Measurements from ENCODE around the gene ZNF79. TPM values are rescaled to one million over a fixed set of nuclear protein-coding genes. Genes with fewer than 3 reads are reported as not detected.
A peak's percentile ranks its signal among the peaks of the same experiment; 100 is the strongest.

Gene ZNF79
- total RNA-seq (2014; rRNA removed; shearing (Covaris generic)) (5.8 and 6.3 TPM in 2 replicates), polyA plus RNA-seq (2016; fragmentation: Nextera tagmentation; extraction: Ambion mirVana) (2.2 and 2.9 TPM in 2 replicates)
- long read RNA-seq, partial matches to known transcripts = 0 of 3 reads
- long read RNA-seq, other reads (novel, unspliced or antisense) = 1 of 3 reads

DNA sequence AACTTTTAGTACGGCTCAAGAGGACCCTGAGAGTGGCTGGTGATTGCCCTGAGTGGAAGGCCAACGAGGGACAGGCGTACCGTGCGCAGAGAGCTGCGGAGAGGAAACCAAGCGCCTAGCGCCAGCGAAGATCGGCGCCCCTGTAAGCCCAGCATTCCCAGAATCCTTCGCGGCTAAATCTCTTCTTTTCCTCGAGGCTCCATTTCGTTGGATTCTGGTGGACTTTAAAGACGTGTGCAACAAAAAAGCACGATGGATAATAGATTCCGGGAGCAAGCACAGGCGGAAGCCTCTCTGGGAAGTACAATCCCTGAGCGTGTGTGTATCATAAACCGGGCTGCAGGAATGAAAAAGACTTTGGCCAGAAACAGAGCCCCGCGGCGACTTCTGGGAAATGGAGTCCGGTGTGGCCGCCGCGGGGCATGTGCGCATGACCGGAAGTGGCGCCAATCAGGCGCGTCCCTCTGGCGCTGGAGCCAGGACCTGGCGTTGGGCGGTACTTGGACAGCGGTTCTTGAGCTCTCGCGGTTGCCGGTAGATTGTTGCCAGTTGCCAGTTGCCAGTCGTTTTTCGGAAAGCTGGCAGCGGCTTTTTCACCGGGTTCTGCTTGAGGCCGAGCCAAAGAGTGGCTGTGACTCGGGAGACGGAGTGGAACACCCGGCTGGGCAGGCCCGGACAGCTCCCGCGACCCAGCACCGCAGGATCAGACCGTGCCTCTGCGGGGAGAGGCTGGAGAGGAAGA lies at the start of gene ZNF79:
Gene ZNF79, plus strand, starts transcription at position 449 of the 742 bp plus-strand sequence. CDS start 406 bp downstream, outside the sequence.
- peaks cover 9% of the 10 kb centered on the region for H3K27me3 Mint-ChIP-seq (ENCODE audit: insufficient read depth, low read depth, poor library complexity)
- peak within 1 kb of the TSS; percentile 61 for H3K27ac ChIP-seq (ENCODE audit: low read depth)

More for the DNA sequence above, at the start of gene ZNF79:
- Mint-ChIP-seq H3K27ac (peak within 1 kb of the TSS; percentile 100), H3K4me3 (peak within 1 kb of the TSS; percentile 99), H3K9me3 (no peaks in the 10 kb centered on the region), H3K4me1 (peaks cover 21% of the 10 kb centered on the region), H3K36me3 (ENCODE audit: low read depth) (peaks cover 10% of the 10 kb centered on the region; the same call in 2 of the 3 replicates)
- H3K4me3 ChIP-seq = peak within 1 kb of the TSS; percentile 95
- H3K4me2 ChIP-seq = peak within 1 kb of the TSS; percentile 100
- no peaks in the 10 kb centered on the region for H3K9me2 ChIP-seq (ENCODE audit: insufficient read depth)
- DNase-seq (ENCODE audit: low spot score) (peak; percentile 96), ATAC-seq (peak; percentile 96)
- TF ChIP-seq NANOG (IDR thresholded peaks at IDR 0.05; ENCODE audit: borderline replicate concordance) (no peak), CREB1 (CRISPR knock-in tag; IDR thresholded peaks at IDR 0.05; ENCODE audit: low read depth) (peak; percentile 95), JUNB (IDR thresholded peaks at IDR 0.05; ENCODE audit: unreplicated experiment) (no peak), POLR2AphosphoS5 (IDR thresholded peaks at IDR 0.05; ENCODE audit: low read depth) (peak; percentile 75)
- TF ChIP-seq, protein P1, sequence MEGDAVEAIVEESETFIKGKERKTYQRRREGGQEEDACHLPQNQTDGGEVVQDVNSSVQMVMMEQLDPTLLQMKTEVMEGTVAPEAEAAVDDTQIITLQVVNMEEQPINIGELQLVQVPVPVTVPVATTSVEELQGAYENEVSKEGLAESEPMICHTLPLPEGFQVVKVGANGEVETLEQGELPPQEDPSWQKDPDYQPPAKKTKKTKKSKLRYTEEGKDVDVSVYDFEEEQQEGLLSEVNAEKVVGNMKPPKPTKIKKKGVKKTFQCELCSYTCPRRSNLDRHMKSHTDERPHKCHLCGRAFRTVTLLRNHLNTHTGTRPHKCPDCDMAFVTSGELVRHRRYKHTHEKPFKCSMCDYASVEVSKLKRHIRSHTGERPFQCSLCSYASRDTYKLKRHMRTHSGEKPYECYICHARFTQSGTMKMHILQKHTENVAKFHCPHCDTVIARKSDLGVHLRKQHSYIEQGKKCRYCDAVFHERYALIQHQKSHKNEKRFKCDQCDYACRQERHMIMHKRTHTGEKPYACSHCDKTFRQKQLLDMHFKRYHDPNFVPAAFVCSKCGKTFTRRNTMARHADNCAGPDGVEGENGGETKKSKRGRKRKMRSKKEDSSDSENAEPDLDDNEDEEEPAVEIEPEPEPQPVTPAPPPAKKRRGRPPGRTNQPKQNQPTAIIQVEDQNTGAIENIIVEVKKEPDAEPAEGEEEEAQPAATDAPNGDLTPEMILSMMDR (conservative IDR thresholded peaks at IDR 0.05; ENCODE audit: low read depth in 2 of 2) = no peak
- TF ChIP-seq, protein P2, sequence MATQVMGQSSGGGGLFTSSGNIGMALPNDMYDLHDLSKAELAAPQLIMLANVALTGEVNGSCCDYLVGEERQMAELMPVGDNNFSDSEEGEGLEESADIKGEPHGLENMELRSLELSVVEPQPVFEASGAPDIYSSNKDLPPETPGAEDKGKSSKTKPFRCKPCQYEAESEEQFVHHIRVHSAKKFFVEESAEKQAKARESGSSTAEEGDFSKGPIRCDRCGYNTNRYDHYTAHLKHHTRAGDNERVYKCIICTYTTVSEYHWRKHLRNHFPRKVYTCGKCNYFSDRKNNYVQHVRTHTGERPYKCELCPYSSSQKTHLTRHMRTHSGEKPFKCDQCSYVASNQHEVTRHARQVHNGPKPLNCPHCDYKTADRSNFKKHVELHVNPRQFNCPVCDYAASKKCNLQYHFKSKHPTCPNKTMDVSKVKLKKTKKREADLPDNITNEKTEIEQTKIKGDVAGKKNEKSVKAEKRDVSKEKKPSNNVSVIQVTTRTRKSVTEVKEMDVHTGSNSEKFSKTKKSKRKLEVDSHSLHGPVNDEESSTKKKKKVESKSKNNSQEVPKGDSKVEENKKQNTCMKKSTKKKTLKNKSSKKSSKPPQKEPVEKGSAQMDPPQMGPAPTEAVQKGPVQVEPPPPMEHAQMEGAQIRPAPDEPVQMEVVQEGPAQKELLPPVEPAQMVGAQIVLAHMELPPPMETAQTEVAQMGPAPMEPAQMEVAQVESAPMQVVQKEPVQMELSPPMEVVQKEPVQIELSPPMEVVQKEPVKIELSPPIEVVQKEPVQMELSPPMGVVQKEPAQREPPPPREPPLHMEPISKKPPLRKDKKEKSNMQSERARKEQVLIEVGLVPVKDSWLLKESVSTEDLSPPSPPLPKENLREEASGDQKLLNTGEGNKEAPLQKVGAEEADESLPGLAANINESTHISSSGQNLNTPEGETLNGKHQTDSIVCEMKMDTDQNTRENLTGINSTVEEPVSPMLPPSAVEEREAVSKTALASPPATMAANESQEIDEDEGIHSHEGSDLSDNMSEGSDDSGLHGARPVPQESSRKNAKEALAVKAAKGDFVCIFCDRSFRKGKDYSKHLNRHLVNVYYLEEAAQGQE (IDR thresholded peaks at IDR 0.05; ENCODE audit: unreplicated experiment) = peak; percentile 55
- TF ChIP-seq, protein P3, sequence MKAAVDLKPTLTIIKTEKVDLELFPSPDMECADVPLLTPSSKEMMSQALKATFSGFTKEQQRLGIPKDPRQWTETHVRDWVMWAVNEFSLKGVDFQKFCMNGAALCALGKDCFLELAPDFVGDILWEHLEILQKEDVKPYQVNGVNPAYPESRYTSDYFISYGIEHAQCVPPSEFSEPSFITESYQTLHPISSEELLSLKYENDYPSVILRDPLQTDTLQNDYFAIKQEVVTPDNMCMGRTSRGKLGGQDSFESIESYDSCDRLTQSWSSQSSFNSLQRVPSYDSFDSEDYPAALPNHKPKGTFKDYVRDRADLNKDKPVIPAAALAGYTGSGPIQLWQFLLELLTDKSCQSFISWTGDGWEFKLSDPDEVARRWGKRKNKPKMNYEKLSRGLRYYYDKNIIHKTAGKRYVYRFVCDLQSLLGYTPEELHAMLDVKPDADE (IDR thresholded peaks at IDR 0.05) = peak; percentile 84
- no peaks in the 10 kb centered on the region for H3K27me3 ChIP-seq (ENCODE audit: insufficient read depth)
- peak within 1 kb of the TSS; percentile 95 for H2AFZ ChIP-seq
- peaks cover 6% of the 10 kb centered on the region for H3K4me1 ChIP-seq (ENCODE audit: insufficient read depth)
- H3K36me3 ChIP-seq (ENCODE audit: insufficient read depth) = 0 out of 2 replicates have a peak, but pooled peaks cover under 1% of the 10 kb centered on the region
- 0 out of 2 replicates have a peak, but pooled peaks cover 3% of the 10 kb centered on the region for H3F3A ChIP-seq (replicated peaks; ENCODE audit: low read depth)
- H4K20me1 ChIP-seq (replicated peaks; ENCODE audit: insufficient read depth) = peaks cover 5% of the 10 kb centered on the region
- H3K79me2 ChIP-seq (replicated peaks; ENCODE audit: insufficient read depth) = peaks cover 40% of the 10 kb centered on the region

Measured in GM23338 (cell line).